Smooth muscle cell (in vitro differentiated cells): ENCODE results near the gene CADM2. TPM values are rescaled to one million over a fixed set of nuclear protein-coding genes. Genes with fewer than 3 reads are reported as not detected.
A peak's percentile ranks its signal among the peaks of the same experiment; 100 is the strongest.

Source experiments
- DNase-seq: peaks from one replicate; lab custom pipeline; 2025; ENCODE audit not compliant: unreplicated experiment; lab: John Stamatoyannopoulos, UW
- H2AFZ ChIP-seq: fragments of 200-600 bp; sonication (generic); 2 replicates; pipeline ENCODE4 v1.6.0; 2016; ENCODE audit warnings: antibody characterized with exemption, low read depth, mild to moderate bottlenecking
- H3F3A ChIP-seq: fragments of 200-600 bp; sonication (generic); 2 replicates; pipeline ENCODE4 v1.6.0; 2017; ENCODE audit warnings: antibody characterized with exemption, low read depth
- H3K27ac ChIP-seq: fragments of 200-600 bp; sonication (generic); 2 replicates; pipeline ENCODE4 v1.5.1; 2016; ENCODE audit warnings: low read depth, mild to moderate bottlenecking
- H3K27me3 ChIP-seq: fragments of 200-600 bp; sonication (generic); 2 replicates; pipeline ENCODE4 v1.6.1; 2016; ENCODE audit warnings: low read depth, mild to moderate bottlenecking
- H3K36me3 ChIP-seq: fragments of 200-600 bp; sonication (generic); 2 replicates; pipeline ENCODE4 v1.5.1; 2016; ENCODE audit warnings: low read depth
- H3K4me1 ChIP-seq: fragments of 200-600 bp; sonication (generic); 2 replicates; pipeline ENCODE4 v1.5.1; 2016; ENCODE audit warnings: low read depth
- H3K4me2 ChIP-seq: fragments of 200-600 bp; sonication (generic); 2 replicates; pipeline ENCODE4 v1.6.0; 2016; ENCODE audit warnings: mild to moderate bottlenecking
- H3K4me3 ChIP-seq: fragments of 200-600 bp; sonication (generic); 2 replicates; pipeline ENCODE4 v1.5.1; 2016; ENCODE audit warnings: mild to moderate bottlenecking
- H3K79me2 ChIP-seq: fragments of 200-600 bp; sonication (generic); 2 replicates; pipeline ENCODE4 v1.6.0; 2016; ENCODE audit warnings: low read depth, mild to moderate bottlenecking
- H3K9ac ChIP-seq: fragments of 200-600 bp; sonication (generic); 2 replicates; pipeline ENCODE4 v1.6.0; 2016; ENCODE audit warnings: low read depth
- H3K9me3 ChIP-seq: fragments of 200-600 bp; sonication (generic); replicated peaks from 2 replicates; pipeline ENCODE4 v1.5.1; 2016; ENCODE audit warnings: low read depth
- H4K20me1 ChIP-seq: fragments of 200-600 bp; sonication (generic); 2 replicates; pipeline ENCODE4 v1.6.0; 2016; ENCODE audit warnings: low read depth
- CTCF ChIP-seq: fragments of 200-600 bp; sonication (generic); IDR thresholded peaks from 2 replicates; pipeline ENCODE4 v1.5.1; 2017; ENCODE audit warnings: borderline replicate concordance, mild to moderate bottlenecking, antibody characterized with exemption; ENCODE audit not compliant: insufficient read depth, poor library complexity, severe bottlenecking
- WGBS: methylation state at CpG from one replicate; pipeline ENCODE4 v1.1.7; 2016; ENCODE audit warnings: low lambda C conversion rate; 5-methylcytosine and 5-hydroxymethylcytosine counted together
- polyA plus RNA-seq: library from polyadenylated mRNA; unstranded; fragments of >200 nt; fragmentation: Nextera tagmentation; extraction: Ambion mirVana; gene quantifications from 2 replicates; pipeline ENCODE4 v1.2.1, GENCODE V29; 2016
- total RNA-seq: library from RNA; depleted of rRNA; stranded (reverse); fragments of >200 nt; gene quantifications from 2 replicates; pipeline ENCODE4 v1.2.3, GENCODE V29; 2014

CADM2 gene
- total and polyA plus RNA-seq, 2 experiments from 2014 or later: 0.13 TPM; not detected in 1

- Histone ChIP-seq H3K4me3 (no peak overlapping the region), H3K9ac (no peak overlapping the region), H3F3A (no peaks in the 10 kb centered on the region), H3K79me2 (no peaks in the 10 kb centered on the region), H2AFZ (no peak overlapping the region), H3K27me3 (no peaks in the 10 kb centered on the region), H3K9me3 (no peaks in the 10 kb centered on the region), H4K20me1 (no peaks in the 10 kb centered on the region), H3K27ac (no peak overlapping the region), H3K4me1 (no peaks in the 10 kb centered on the region), H3K36me3 (no peaks in the 10 kb centered on the region), H3K4me2 (no peak overlapping the region)
- DNase-seq: no peak
- 71% methylated on average over 4 of the region's 4 CpGs for WGBS
- peak; percentile 9 for TF ChIP-seq CTCF
Observed at GRCh38 chr3:84943379-84943778, 15.4 kb upstream of the CADM2 start.

GRCh38 chr3:84946240-84946639, 12.5 kb upstream of the CADM2 start:
- no peaks in the 10 kb centered on the region for H3F3A ChIP-seq
- no peak overlapping the region for H3K27ac ChIP-seq
- no peak overlapping the region for H3K4me2 ChIP-seq
- H3K9me3 ChIP-seq: no peaks in the 10 kb centered on the region
- no peaks in the 10 kb centered on the region for H4K20me1 ChIP-seq
- WGBS: 21% methylated on average over 1 of the region's 1 CpG
- H3K36me3 ChIP-seq: no peaks in the 10 kb centered on the region
- H3K4me3 ChIP-seq: no peak overlapping the region
- H3K27me3 ChIP-seq: no peaks in the 10 kb centered on the region
- H3K79me2 ChIP-seq: no peaks in the 10 kb centered on the region
- TF ChIP-seq CTCF: no peak
- DNase-seq: no peak
- no peak overlapping the region for H3K9ac ChIP-seq
- H2AFZ ChIP-seq: no peak overlapping the region
- H3K4me1 ChIP-seq: no peaks in the 10 kb centered on the region

- H2AFZ ChIP-seq: peak overlapping the region; percentile 98
- no peaks in the 10 kb centered on the region for H4K20me1 ChIP-seq
- no peaks in the 10 kb centered on the region for H3K36me3 ChIP-seq
- peak overlapping the region; percentile 95 for H3K4me3 ChIP-seq
- no peaks in the 10 kb centered on the region for H3K79me2 ChIP-seq
- no peak overlapping the region for H3K27ac ChIP-seq
- no peaks in the 10 kb centered on the region for H3F3A ChIP-seq
- no peak overlapping the region for H3K9ac ChIP-seq
- no peak for DNase-seq
- peaks cover 2% of the 10 kb centered on the region for H3K4me1 ChIP-seq
- peak overlapping the region; percentile 95 for H3K4me2 ChIP-seq
- H3K9me3 ChIP-seq: no peaks in the 10 kb centered on the region
- 1% methylated on average over 39 of the region's 40 CpGs for WGBS
- TF ChIP-seq CTCF: no peak
- peaks cover 58% of the 10 kb centered on the region for H3K27me3 ChIP-seq
Observed at GRCh38 chr3:84959470-84960271, 882 bp downstream of the CADM2 start.

- Histone ChIP-seq H3K36me3 (no peaks in the 10 kb centered on the region), H3K9ac (no peak overlapping the region), H2AFZ (no peak overlapping the region), H3K4me3 (peak overlapping the region; percentile 22), H3K27me3 (peaks cover 58% of the 10 kb centered on the region), H3K9me3 (no peaks in the 10 kb centered on the region), H3K4me1 (peaks cover 11% of the 10 kb centered on the region), H3K4me2 (no peak overlapping the region), H3F3A (no peaks in the 10 kb centered on the region), H3K27ac (no peak overlapping the region), H4K20me1 (no peaks in the 10 kb centered on the region), H3K79me2 (no peaks in the 10 kb centered on the region)
- no peak for DNase-seq
- 4% methylated on average over 12 of the region's 12 CpGs for WGBS
- TF ChIP-seq CTCF: no peak
Observed at GRCh38 chr3:84960581-84960980, 1.8 kb downstream of the CADM2 start.
